Activated B cell treated with CpG ODN at 0.5 μM for 24 hours (primary cell): Measurements from ENCODE around the gene LCN6. TPM values are rescaled to one million over a fixed set of nuclear protein-coding genes. Genes with fewer than 3 reads are reported as not detected.
A peak's percentile ranks its signal among the peaks of the same experiment; 100 is the strongest.

Source experiments
- ATAC-seq: fragments of 200-7000 bp; cut with Tn5 transposase; one replicate; pipeline ENCODE4 v1.10.0; 2021; ENCODE audit warnings: low read depth, mild to moderate bottlenecking, moderate library complexity
- CTCF ChIA-PET: fragments of 350-600 bp; sonication (Branson Sonifier 250); formaldehyde crosslinking; loops from one replicate; lab custom pipeline; 2021; ENCODE audit warnings: antibody characterized with exemption; lab: Charles Lee
- POLR2A ChIA-PET: fragments of 350-600 bp; sonication (Branson Sonifier 250); formaldehyde crosslinking; loops from one replicate; lab custom pipeline; 2021; ENCODE audit warnings: antibody characterized with exemption; lab: Charles Lee
- DNase-seq: peaks from one replicate; pipeline ENCODE4 v3.0.0; 2022
- H3K27ac Mint-ChIP-seq: one replicate; pipeline ENCODE4 v1.8.0; 2020; ENCODE audit warnings: mixed read lengths
- H3K27me3 Mint-ChIP-seq: one replicate; pipeline ENCODE4 v1.8.0; 2021; ENCODE audit warnings: mixed read lengths
- H3K36me3 Mint-ChIP-seq: one replicate; pipeline ENCODE4 v1.8.0; 2021; ENCODE audit warnings: low read depth, mixed read lengths
- H3K4me1 Mint-ChIP-seq: one replicate; pipeline ENCODE4 v1.8.0; 2021; ENCODE audit warnings: mixed read lengths
- H3K4me3 Mint-ChIP-seq: one replicate; pipeline ENCODE4 v1.8.0; 2020; ENCODE audit warnings: mild to moderate bottlenecking, mixed read lengths
- H3K9me3 Mint-ChIP-seq: one replicate; pipeline ENCODE4 v1.8.0; 2020; ENCODE audit warnings: mixed read lengths
- CTCF ChIP-seq: fragments of 200-600 bp; IDR thresholded peaks from one replicate; pipeline ENCODE4 v1.8.0; 2022; ENCODE audit warnings: antibody characterized with exemption, mild to moderate bottlenecking
- intact Hi-C: fragments of 100-400 bp; cut with micrococcal nuclease; formaldehyde crosslinking; loops from one replicate; pipeline ENCODE4 v1.15.1; 2024
- total RNA-seq: library from RNA; stranded (reverse); gene quantifications from 2 replicates; pipeline ENCODE4 v1.2.3, GENCODE V29; 2022

LCN6 gene
- total RNA-seq, 1 donor from 2014 or later, result not detected

GRCh38 chr9:136722093-136722968 lies 26.0 kb downstream of the LCN6 start:
- H3K4me1 Mint-ChIP-seq, result peaks cover 42% of the 10 kb centered on the region
- H3K27ac Mint-ChIP-seq, result no peak overlapping the region
- H3K36me3 Mint-ChIP-seq, result peaks cover 55% of the 10 kb centered on the region
- POLR2A ChIA-PET, result interaction anchor here (0.5 to 2.1 kb wide), 4 partner anchors 9 to 348 kb away, joined by 3 to 11 read pairs (median 4); partner anchors contain the start of gene SAPCD2
- intact Hi-C loops, result no loop called here
- ATAC-seq (no peak), DNase-seq (no peak)
- CTCF ChIA-PET, result interaction anchor here (0.6 kb wide), 1 partner anchor 51 kb away, joined by 3 read pairs; no protein-coding TSS in a partner anchor
- TF ChIP-seq CTCF, result no peak
- no peaks in the 10 kb centered on the region for H3K9me3 Mint-ChIP-seq
- no peak overlapping the region for H3K4me3 Mint-ChIP-seq
- no peaks in the 10 kb centered on the region for H3K27me3 Mint-ChIP-seq

- DNase-seq (no peak), ATAC-seq (no peak)
- Mint-ChIP-seq H3K36me3 (peaks cover 49% of the 10 kb centered on the region), H3K4me3 (no peak overlapping the region), H3K4me1 (peaks cover 39% of the 10 kb centered on the region), H3K27ac (peak overlapping the region; percentile 56), H3K9me3 (no peaks in the 10 kb centered on the region), H3K27me3 (no peaks in the 10 kb centered on the region)
- intact Hi-C loops, result no loop called here
- POLR2A ChIA-PET, result interaction anchor here (0.9 to 2.1 kb wide), 3 partner anchors 8 to 101 kb away, joined by 4 to 11 read pairs (median 4); no protein-coding TSS in a partner anchor
- TF ChIP-seq CTCF, result no peak
- CTCF ChIA-PET, result no interaction called here
Measured at GRCh38 chr9:136721339-136722092, 26.8 kb downstream of the LCN6 start.

GRCh38 chr9:136720898-136721338 lies 27.4 kb downstream of the LCN6 start:
- DNase-seq (no peak), ATAC-seq (no peak)
- Mint-ChIP-seq H3K27me3 (peaks cover under 1% of the 10 kb centered on the region), H3K4me1 (peaks cover 34% of the 10 kb centered on the region), H3K27ac (peak overlapping the region; percentile 56), H3K9me3 (no peaks in the 10 kb centered on the region), H3K4me3 (no peak overlapping the region), H3K36me3 (peaks cover 43% of the 10 kb centered on the region)
- POLR2A ChIA-PET, result interaction anchor here (0.9 to 1.1 kb wide), 2 partner anchors 14 to 102 kb away, joined by 4 read pairs; no protein-coding TSS in a partner anchor
- intact Hi-C loops, result no loop called here
- TF ChIP-seq CTCF, result no peak
- CTCF ChIA-PET, result no interaction called here

- Mint-ChIP-seq H3K27ac (no peak overlapping the region), H3K36me3 (peaks cover 38% of the 10 kb centered on the region), H3K27me3 (peaks cover 3% of the 10 kb centered on the region), H3K4me3 (no peak overlapping the region), H3K9me3 (no peaks in the 10 kb centered on the region), H3K4me1 (peaks cover 31% of the 10 kb centered on the region)
- DNase-seq (no peak), ATAC-seq (no peak)
- TF ChIP-seq CTCF, result no peak
- ChIA-PET CTCF (no interaction called here), POLR2A (interaction anchor here (8.2 kb wide), 1 partner anchor 8 kb away, joined by 68 read pairs; no protein-coding TSS in a partner anchor)
- intact Hi-C loops, result no loop called here
Measured at GRCh38 chr9:136720251-136720897, 28.0 kb downstream of the LCN6 start.
